GM19023 (cell line): ENCODE data around the gene GALK2.
"Not testable (repeated sequence)": the region's sequence is repeated elsewhere in the genome, so short reads cannot be mapped to it uniquely, and the experiment has no call there.

Source experiments
- ATAC-seq: cut with Tn5 transposase; IDR thresholded peaks from one replicate; pipeline ENCODE4 v1.9.1; 2021; ENCODE audit warnings: mild to moderate bottlenecking, moderate library complexity; ENCODE audit not compliant: unreplicated experiment

The GALK2 gene

DNA sequence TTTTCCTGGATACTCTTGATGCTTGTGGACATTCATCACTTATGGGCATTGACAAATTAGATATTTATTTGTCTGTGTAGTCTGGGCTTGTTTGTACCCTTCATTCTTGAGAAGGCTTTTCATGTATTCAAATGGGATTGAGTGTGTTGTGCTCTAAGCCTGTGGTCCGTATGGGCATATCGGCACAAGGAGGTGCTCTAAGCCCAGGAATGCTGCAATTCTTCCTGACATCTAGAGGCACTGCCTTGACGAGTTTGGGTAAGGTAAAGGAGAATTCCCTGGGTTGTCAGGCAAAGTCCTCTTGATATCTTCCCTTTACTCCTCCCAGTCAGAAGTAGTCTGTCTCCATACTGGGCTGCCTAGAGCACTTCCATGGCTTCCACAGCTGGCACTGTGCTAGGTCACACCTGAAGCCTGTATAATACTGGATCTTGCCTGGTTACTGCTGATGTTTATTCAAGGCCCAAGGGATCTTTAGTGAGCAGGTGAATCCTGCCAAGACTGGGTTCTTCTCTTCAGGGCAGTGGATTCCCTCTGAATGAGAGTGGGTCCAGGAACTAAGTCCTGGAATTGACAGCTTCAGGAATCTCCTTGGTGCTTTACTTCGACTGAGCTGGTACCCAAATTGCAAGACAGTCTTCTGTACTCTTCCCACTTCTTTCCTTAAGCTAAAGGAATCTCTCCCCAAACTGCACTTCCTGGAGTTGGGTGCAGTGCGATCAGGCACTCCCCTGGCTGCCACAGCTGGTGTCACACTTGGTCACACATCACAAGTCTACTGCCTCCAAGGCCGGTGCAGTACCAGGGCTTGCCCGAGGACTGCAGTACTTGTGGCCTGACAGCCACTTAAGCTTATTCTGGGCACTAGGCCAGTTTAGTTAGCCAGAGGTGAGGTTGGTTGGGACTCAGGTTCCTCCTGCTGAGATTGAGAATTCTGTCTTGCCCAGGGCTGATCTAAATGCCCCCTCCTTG lies 46.0 kb downstream of the GALK2 start:
- ATAC-seq, result peak; percentile 100

DNA sequence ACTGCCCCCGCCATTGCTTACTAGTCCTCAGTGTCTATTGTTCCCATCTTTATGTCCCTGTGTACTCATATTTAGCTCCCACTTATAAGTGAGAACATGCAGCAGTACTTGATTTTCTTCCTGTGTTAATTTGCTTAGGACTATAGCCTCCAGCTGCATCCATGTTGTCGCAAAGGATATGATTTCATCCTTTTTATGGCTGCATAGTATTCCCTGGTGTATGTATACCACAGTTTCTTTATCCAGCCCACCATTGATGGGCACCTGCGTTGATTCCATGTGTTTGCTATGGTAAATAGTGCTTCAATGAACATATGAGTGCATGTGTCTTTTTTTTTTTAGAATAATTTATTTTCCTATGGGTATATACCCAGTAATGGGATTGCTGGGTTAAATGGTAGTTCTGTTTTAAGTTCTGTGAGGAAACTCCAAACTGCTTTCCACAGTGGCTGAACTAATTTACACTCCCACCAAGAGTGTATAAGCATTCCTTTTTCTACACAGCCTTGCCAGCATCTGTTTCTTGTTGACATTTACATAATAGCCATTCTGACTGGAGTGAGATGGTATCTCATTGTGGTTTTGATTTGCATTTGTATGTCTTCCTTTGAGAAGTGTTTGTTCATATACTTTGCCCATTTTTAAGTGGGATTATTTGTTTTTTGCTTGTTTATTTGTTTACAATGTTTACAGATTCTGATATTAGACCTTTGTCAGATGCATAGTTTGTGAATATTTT lies 53.7 kb downstream of the GALK2 start:
- ATAC-seq, result no peak

DNA sequence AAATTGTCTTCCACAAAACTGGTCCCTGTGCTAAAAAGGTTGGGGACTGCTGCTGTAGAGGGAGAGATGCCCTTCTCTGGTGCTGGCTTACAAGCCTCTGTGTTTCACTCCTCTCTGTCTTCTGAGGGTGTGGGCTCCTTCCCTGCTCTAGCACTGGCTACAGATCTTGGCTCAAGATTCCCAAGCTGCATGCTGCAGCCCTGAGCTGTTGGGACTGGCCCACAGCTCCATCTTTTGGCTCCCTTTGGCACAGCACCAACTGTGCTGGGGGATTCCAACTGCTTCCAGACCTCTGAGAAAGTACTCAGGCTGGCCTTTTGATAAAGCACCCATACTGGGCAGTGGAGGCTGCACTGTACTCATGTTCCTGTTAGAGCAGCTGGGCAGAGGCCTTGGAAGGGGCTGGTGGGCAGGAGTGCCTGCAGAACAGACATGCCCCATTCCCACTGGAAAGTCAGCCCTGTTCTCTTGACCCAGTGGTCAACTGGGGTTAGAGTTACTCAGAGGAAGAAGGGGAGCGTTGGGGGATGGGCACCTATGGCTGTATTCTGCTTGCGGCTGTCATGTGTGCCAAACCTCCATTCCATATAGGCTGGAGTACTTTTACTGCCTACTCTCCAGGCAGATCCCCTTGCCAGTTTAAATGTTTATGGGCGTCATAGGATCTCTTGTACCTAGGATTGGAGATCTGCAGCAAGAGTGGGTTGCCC lies 55.7 kb downstream of the GALK2 start:
- no peak for ATAC-seq

DNA sequence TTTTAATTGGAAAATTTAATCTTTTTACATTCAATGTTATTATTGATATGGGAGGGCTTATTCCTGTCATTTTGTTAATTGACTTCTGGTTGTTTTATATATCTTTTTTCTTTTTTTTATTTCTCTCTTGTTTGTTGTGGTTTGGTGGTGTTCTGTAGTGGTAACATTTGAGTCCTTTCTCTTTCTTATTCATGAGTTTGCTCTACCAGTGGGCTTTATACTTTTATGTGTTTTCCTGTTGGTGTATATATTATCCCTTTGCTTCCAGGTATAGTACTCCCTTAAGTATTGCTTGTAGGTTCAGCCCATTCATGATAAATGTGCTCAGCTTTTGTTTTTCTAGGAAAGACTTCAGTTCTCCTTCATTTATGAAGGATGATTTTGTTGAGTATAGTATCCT lies 57.6 kb downstream of the GALK2 start:
- no peak for ATAC-seq

DNA sequence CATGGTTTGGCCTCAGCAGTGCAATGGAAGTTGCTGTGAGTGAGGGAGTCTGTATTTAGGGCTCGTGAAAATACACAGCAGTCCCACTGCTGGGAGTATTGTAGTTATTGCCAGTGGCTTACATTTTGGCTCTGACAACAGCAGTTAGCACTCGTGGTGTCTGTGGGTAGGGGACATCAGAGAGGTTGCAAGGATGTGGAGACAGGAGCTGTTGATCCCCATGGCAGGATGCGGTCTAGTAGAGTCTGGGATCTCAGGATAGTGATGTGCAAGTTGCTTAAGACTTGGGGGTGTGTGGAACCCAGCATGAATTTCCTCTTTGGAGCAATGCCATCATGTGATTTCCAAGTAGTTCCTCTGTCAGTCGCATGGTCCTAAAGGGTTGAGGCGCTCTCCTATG lies 59.9 kb downstream of the GALK2 start:
- ATAC-seq, result no peak

DNA sequence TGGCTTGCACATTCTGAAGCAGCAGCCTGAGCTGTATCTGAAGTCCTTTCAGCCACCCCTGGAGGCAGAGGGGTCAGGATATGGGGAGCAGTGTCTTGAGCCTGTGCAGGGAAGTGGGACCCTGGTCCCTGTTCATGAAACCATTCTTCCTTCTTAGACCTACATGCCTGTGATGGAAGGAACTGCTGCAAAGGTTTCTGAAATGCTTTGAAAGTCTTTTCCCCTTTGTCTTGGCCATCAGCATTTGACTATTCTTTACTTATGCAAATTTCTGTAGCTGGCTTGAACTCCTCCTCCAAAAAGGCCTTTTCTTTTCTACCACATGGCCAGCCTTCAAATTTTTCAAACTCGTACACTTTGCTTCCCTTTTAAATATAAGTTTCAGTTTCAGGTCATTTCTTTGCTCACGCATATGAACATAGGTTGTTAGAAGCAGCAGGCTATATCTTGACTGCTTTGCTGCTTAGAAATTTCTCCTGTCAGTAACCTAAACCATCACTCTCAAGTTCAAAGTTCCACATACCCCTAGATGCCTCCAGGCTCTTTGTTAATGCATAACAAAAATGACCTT lies 62.3 kb downstream of the GALK2 start:
- no peak for ATAC-seq

DNA sequence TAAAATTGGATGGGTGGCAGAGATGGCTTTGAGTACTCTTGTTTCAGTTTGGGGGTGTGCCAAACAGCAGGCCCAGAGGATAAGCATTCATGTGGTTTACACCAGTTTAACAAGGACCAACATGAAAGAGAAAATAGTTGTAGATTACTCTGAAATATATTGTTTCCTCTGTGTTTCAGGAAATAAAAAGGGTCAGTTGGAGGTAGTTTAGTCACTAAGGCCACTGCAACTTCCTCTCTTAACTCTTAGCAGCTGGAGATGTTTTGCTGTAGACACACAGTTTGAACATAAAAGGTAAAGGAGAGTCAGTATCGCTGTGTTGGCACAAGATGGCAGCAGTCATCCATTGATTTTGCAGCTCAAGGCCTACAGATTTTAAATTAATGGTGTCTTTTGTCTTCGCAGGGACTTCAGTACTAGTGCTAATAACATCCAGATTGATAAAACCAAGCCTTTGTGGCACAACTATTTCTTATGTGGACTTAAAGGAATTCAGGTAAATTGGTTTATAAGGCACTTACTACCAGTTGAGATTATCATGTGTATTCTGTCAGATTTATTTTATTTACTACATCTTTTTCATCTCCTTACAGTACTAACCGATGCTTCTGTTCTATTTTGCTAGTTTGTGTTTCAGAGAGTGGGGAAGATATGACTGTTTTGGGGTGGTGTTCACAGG lies 65.5 kb downstream of the GALK2 start:
- ATAC-seq, result peak; percentile 97

DNA sequence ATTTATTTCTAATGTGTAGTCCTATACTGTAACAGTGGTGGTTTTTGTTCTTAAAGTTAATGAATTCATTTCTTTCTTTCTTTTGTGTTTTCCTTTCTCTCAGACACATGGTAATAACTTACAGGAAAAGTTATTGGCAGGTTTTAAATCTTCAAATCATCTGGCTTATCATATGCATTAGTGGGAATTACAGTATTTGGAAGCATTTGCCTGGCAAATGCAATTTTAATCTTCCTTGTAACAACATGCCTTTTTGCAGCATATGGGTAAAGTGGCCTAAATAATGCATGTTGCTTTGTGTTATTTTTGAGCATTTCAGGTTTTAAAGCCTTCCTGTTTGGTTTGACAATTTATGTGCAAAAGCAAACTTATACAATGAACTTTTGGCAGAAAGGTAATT lies 66.8 kb downstream of the GALK2 start:
- no peak for ATAC-seq

DNA sequence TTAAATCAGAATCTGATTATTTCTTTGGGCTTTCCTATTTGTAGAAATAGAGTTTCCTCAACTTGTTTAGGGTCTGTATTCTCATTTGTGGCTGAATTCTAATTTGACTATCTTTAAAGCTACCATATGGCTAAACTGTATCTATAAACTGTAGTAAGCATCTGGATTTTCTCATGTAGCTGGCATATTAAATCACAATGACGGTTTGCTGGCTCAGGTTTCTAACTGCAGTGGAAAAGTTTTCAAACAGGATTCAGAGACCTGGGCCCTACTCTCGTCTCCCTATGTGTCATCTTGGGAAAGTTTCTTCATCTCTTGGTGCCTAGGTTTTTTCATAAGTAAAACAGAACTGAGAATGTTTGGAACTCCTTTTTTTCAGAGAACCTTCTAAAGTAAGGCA lies 68.3 kb downstream of the GALK2 start:
- no peak for ATAC-seq

DNA sequence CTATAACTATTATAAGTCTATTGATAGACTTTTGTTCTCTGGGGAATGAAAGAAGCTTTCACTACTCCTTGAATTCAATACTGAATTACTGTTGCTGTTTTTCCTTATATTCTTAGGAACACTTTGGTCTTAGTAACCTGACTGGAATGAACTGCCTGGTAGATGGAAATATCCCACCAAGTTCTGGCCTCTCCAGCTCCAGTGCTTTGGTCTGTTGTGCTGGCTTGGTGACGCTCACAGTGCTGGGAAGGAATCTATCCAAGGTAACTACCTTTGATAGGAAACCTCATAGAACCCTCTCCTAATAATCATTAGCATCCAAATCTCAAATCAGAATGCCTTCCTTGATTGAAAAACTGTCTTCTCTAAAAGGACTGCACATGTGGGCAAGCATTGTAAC lies 69.1 kb downstream of the GALK2 start:
- ATAC-seq, result no peak

DNA sequence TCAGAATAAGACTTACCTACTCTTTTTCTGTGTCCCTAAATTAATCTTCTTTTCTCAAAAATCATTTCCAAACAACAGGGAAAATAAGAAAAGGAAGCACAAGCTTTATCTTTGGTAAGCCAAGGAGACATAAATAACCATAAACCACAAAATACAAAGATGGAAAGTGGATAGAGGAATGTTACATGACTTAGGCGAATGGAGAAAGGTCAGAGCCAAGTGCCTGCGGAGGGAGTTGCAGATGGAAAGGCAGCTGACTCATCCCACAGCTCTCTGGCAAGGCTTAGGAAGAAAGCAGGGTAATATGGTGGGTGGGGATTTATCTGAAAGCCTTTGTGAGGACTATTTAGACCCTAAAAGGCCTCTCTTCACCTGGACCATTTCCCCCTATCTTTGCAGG lies 72.8 kb downstream of the GALK2 start:
- ATAC-seq, result no peak

DNA sequence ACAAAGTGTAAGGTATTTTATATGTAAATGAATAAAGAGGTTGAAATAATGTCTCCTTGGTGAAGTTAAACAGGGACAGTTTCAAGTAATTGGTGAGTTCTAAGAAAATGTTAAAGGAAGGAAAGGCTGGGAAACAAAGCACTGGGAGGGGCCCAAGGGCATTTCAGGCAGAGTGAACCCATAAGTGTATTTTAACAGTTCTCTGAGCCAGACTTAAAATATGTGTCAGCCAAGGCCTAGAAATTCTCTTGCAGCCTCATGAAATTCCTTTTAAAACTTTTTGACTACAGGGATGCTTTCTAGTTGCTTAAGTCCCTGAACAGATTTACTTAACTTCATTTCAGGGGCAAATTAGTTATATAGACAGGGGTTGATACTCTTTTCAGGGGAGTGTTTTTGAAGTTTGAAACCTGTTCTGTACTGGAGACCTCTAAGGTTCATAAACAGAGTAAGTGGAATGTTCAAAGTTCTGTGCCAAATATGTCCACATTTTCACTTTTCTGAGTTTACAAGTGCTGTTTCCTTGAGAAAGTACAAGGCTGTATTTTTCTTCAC lies 77.6 kb downstream of the GALK2 start:
- ATAC-seq, result no peak

DNA sequence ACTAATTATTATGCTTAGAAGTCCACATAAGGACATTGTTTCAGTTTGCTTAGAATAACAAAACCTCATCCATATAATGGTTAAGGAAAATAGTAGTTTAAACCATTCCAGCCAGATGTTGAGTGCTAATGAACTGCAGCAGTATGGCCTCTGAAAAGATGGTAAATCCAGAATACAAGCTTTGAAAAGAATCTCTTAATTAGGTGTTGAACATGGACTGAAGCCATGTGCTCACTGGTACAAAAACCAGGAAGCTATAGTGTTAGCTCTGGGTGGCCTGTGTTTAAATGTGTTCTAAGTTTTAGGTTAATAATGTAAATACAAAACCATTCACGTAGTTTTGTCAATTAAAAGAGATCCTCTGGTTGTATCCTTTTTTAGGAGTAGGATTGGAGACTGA lies 78.2 kb downstream of the GALK2 start:
- no peak for ATAC-seq

DNA sequence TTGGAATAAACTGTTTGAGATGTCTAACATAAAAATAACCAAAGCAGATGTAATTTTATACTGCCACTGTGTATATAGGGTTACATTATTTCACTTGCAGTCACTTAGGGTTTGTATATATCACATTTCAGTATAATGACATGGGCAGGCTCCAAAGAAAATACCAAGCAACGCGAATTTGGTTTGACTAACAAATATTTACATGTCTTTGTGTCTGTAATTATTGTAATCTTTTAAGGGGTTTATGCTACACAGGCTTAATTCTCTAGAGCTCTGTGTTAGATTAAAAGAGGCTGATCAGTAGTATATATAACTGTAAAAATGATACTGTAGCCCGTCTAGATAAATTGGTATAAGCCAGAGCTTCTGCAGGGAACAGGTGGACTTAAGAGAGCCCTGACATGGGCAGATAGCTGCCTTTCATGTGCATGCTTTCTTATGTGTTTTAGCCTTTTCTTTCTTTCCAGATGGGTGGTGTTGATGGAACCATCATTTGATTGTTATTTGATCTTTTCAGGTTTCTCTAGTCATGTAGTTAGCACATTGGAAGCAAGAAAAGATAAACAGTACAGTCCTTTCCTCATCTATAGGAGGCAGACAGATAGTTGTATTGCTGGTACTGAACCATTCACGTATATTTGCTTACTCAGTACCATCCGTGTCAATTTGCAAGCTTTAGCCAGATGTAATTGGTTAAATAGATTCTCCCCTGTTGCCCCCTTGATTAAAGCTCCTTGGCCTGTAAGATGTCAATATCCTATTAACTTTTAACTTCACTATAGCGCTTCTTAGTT lies 86.1 kb downstream of the GALK2 start:
- ATAC-seq, result no peak

DNA sequence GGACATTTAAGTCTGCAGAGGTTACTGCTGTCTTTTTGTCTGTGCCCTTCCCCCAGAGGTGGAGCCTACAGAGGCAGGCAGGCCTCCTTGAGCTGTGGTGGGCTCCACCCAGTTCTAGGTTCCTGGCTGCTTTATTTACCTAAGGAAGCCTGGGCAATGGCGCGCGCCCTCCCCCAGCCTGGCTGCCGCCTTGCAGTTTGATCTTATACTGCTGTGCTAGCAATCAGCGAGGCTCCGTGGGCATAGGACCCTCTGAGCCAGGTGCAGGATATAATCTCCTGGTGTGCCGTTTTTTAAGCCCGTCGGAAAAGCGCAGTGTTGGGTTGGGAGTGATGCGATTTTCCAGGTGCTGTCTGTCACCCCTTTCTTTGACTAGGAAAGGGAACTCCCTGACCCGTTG lies 95.1 kb downstream of the GALK2 start:
- ATAC-seq, result not testable (repeated sequence)

DNA sequence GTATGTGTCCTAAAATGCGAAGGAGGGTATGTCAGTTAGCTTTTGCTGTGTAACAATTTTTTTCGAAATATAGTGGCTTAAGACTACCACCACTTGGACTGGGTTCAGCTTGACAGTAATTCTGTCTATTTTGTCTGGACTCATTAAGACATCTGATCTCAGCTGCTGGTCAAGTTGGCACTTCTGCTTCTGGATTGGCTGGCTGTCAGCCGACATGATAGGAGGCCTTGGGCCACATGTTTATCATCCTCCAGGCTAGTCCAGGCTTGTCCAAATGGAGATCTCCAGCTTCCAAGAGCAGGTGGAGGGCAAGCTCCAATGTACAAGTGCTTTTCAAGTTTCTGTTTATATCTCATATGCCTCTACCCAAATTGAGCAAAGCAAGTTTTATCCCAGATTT lies 95.9 kb downstream of the GALK2 start:
- ATAC-seq, result no peak

DNA sequence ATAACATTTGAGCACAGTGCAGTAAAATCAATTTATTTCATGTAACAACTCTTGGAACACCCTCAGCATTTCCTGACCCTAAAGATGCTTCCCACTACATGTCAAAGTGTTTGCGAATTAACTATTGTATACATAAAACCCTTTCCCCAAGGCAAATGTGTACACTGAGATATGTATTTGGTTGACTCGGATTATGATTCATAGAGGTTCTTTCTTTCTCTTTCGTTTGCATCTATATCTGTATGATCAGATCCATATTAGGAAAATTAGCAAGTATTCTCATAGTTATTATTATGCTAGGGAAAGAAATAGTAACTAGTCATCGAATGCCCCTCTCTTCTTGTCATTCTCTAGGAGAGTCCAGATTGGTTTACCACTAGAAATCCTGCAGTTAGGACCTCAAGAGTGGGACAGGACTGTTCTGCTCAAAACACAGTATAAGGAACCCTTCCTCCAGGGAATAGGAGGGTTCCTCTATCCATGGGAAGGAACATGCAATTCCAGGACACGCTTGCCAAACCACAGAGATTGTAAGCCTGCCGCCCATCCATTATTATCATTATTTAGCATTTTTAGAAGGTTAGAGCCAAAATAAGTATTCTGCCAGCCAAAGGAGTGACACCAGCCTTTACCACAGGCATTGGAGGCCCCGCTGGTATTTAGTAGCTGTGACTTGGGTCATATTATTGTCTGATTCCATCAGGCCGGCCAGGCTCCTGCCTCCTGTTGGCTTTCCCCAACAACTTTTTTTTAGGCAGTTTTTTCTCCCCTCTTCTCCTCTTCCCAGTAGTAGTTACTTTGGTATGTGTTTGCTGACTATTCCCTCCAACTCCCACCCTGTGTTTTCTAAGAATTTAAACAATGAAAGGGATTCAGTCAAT lies 100.7 kb downstream of the GALK2 start:
- no peak for ATAC-seq

DNA sequence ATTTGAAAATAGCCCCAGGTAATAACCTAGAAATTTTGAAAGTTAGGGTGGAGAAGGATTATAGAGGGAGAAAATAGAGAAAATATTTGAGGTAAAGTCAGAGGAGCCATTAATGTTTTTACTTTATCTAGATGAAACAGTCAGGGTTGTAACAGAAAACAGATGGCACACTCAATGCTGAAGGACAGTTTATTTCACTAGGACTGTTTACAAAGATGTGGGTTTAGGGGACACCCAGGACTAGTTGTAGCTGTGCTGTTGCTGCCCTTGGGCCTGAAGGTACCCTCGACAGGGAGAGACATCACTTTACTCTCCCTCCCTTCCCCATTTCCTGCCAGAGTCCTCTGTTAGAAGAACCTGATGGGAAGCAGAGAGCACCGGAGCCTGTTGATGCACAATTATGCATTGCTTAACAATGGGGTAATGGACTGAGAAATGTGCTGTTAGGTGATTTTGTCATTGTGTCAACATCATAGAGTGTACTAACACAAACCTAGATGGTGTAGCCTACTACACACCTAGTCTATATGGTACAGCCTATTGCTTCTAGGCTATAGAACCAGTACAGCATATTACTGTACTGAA lies 103.8 kb downstream of the GALK2 start:
- no peak for ATAC-seq
